Activated CD4-positive, CD25-positive, alpha-beta regulatory T cell (primary cell): ENCODE data around the gene DSG2.
"Not testable (repeated sequence)": the region's sequence is repeated elsewhere in the genome, so short reads cannot be mapped to it uniquely, and the experiment has no call there.

Experiments used
- DNase-seq, 4 experiments: peaks; one replicate each; lab custom pipeline; 2025; lab: John Stamatoyannopoulos, UW

Gene DSG2

GRCh38 chr18:31497836-31498573 is at the start of gene DSG2:
Gene DSG2 (plus strand): TSS chr18:31498177. CDS start chr18:31498252, 75 bp downstream.
- DNase-seq = no peak

- DNase-seq = no peak
Measured at GRCh38 chr18:31450409-31450808, 47.6 kb upstream of the DSG2 start.

GRCh38 chr18:31451625-31452024 is 46.4 kb upstream of the DSG2 start:
- no peak for DNase-seq

GRCh38 chr18:31454066-31454708 is 43.8 kb upstream of the DSG2 start:
- no peak for DNase-seq

- DNase-seq = no peak
Measured at GRCh38 chr18:31469629-31470028, 28.3 kb upstream of the DSG2 start.

- DNase-seq = no peak
Measured at GRCh38 chr18:31478688-31479087, 19.3 kb upstream of the DSG2 start.

GRCh38 chr18:31482051-31482450 is 15.9 kb upstream of the DSG2 start:
- no peak for DNase-seq

GRCh38 chr18:31483396-31483795 is 14.6 kb upstream of the DSG2 start:
- no peak for DNase-seq

GRCh38 chr18:31484461-31484860 is 13.5 kb upstream of the DSG2 start:
- no peak for DNase-seq

- no peak for DNase-seq
Measured at GRCh38 chr18:31486165-31486564, 11.8 kb upstream of the DSG2 start.

GRCh38 chr18:31487246-31488015 is 10.5 kb upstream of the DSG2 start:
- no peak for DNase-seq

- DNase-seq = no peak
Measured at GRCh38 chr18:31489311-31489710, 8.7 kb upstream of the DSG2 start.

- DNase-seq = no peak
Measured at GRCh38 chr18:31490387-31490786, 7.6 kb upstream of the DSG2 start.

- DNase-seq = no peak
Measured at GRCh38 chr18:31490833-31491232, 7.1 kb upstream of the DSG2 start.

GRCh38 chr18:31491586-31491985 is 6.4 kb upstream of the DSG2 start:
- no peak for DNase-seq

GRCh38 chr18:31492671-31493070 is 5.3 kb upstream of the DSG2 start:
- no peak for DNase-seq

GRCh38 chr18:31493171-31493570 is 4.8 kb upstream of the DSG2 start:
- DNase-seq = no peak

- no peak for DNase-seq
Measured at GRCh38 chr18:31493941-31494340, 4.0 kb upstream of the DSG2 start.

- not testable (repeated sequence) for DNase-seq
Measured at GRCh38 chr18:31494705-31495244, 3.2 kb upstream of the DSG2 start.

- no peak for DNase-seq
Measured at GRCh38 chr18:31497404-31497835, 557 bp upstream of the DSG2 start.

- DNase-seq = no peak
Measured at GRCh38 chr18:31498574-31499524, 872 bp downstream of the DSG2 start.
